C1 segment of cervical spinal cord (tissue), 14 donors: ENCODE measurements around the gene CD47.

Source experiments
- DNase-seq, 14 donors: peaks; one replicate each; lab custom pipeline; 2025; lab: John Stamatoyannopoulos, UW

Gene CD47

DNA sequence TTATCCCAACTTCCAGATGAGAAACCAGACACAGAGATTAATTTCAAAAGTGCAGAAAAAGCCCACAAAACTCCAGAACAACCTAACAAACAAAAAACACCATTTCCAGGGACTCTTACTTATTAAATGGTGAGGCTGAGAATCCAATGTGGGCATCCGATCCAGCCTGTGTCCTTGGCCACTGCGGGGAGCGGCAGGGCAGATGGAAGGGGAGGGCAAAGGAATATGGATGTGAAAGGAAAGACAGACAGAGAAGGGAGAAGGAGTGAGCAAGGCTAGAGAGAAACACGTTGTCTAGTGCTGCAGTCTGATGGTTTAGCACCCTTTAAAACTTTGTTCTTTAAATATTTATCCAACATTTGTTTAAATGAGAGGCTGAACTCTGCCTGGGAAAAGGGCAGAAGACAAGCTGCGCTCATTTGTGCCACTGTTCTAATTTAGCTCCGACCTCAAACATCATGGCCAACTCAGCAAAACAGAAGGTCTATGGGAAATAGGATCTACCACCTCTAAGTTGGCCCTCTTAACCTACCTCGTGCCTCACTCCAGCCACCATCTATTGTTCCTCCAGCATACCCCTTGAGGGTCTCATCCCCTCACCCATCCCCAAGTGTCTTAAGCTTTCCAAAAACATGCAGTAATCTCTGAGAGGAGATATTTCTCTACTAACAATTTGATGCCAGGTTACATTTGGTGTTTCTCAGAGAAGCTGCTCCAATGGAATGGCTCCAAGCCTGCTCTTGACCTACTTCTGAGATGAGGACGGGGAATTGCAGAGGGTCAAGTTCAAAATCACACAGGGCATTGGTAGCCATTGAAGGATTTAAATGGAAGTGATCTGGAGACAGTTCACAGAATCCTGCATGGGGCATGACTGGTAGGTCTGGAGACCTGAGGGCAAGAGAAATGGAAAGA, 77.4 kb downstream of the CD47 start:
- DNase-seq, result peak in 1 of 14 donors; percentile 61

DNA sequence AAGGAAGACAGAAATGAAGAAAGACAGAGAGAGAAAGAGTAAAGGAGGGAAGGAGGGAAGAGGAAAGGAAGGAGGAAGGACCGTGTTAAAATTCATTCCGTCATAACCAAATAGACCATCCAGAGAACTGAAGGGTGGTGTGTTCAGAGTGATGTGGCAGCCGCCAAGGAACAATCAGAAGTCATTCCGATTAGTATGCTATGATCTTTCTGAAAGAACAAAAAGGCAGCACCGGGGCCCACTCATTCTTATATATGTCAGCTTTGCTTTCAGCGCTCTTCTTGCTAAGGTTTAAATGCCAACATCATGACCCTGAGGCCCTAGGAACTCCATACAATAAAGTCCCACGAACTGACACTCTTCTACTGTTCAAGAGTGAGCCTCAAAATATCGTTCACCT, 78.5 kb downstream of the CD47 start:
- no peak for DNase-seq

GRCh38 chr3:108011616-108012015, 79.2 kb downstream of the CD47 start:
- DNase-seq, result no peak

DNA sequence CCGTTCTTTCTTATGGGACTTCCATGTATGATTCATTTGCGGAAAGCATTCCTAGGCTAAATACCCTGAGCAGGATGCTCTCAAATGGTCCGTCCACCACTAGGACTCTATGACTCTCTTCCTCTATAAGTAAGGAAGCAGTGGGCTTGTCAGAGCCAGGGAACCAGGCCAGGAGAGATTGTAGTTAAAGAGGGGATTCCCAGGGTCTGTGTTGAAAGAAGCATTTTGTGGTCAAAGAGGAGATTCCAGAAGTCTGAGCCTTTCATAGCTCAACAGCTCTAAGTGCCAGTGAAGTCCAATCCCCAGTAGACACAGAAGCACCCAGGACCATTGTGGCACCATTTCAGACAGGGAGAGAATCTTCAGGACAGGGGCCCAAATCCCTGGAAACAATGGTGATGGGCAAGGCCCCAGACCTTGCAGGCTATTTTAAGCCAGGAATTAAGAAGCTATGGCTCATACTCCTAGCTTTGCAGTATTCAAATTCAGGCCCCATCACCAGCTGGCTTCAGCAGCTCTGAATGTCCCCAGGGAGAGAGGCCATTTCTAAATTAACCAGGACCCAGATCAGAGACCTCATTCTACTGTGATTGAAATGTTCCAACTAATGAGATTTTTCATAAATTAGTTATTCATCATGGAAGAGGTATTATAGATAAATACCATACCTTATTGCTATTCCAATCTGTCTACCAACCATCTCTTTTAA, 81.7 kb downstream of the CD47 start:
- no peak for DNase-seq

DNA sequence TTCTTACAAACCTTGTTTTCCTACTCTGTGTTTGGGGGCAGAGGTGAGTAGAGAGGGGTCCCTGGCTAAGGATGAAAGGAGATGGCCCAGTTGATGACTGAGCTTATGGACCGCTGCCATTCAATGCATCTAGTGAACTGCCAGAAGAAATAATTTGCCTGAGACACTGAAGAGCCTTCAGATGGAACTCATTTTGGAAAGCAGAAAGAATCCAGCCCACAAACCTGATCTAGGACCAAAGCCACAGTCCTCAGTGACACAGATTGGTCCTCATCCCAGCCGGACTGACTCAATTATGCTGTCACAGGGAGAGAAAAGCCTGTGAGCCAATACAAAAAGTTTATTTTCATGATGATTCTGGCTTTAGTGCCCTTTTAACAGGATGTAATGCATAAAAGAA, 82.7 kb downstream of the CD47 start:
- DNase-seq, result no peak

GRCh38 chr3:108006881-108007331, 83.9 kb downstream of the CD47 start:
- peak in 1 of 14 donors; percentile 29 for DNase-seq

- DNase-seq, result peak in 1 of 14 donors; percentile 33
Observed at GRCh38 chr3:108006077-108006771, 84.6 kb downstream of the CD47 start.

DNA sequence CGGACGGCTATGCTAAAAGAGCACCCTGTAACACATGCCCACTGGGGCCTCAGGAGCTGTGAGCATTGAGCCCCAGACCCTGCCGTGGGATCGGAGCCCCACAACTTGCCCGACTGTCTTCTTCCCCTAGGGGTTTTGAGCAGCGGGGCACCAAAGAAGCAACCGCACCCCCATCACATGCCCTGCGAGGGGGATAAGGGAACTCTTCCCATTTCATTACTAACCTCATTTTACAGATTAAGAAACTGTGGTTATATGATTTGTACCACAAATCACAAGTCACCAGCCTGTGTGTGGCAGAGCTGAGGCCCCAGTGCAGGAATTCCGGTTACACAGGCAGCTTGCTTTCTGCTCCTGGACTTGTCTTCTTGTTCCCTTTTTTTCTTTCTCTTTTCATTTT, 86.2 kb downstream of the CD47 start:
- DNase-seq, result no peak

DNA sequence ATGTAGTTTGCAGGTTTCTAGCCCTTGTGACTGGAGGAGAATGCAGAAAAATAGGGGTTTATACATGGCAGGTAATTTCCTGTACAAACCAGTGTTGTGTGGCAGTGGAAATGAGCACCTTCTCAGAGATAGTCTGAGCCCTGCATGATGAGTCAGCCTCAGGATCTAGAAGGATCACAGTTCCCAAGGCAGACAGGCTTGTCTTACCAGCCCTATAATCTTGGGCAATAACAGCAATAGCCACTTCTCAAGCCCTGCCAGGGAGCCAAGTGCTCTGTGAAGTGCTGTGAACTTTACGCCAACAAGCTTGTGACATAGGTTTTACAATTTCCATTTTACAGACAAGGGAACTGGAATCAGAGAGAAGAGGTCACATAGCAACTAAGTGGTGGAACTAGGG, 89.4 kb downstream of the CD47 start:
- DNase-seq, result peak in 1 of 14 donors; percentile 20

GRCh38 chr3:107999215-107999775, 91.5 kb downstream of the CD47 start:
- DNase-seq, result no peak

GRCh38 chr3:107997671-107998070, 93.2 kb downstream of the CD47 start:
- no peak for DNase-seq

DNA sequence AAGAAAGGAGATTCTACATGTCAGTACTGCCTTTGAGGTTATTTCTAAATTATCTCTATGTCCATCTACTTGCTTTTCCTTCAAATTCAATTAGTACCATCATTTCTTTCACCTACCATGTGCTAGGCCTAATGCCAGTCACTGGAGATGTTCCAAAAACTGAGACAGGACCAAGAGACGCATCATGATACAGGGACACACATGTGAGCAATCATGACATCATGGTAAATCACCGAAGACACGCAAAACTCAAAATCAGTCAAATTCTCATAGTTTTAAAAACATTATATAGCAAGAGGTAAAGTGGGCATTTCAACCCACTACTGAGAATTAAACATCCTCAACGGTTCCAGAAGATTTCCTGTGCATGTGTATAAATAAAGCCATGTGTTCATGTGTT, 95.0 kb downstream of the CD47 start:
- DNase-seq, result no peak

- no peak for DNase-seq
Observed at GRCh38 chr3:107994956-107995715, 95.7 kb downstream of the CD47 start.

- DNase-seq, result no peak
Observed at GRCh38 chr3:107994181-107994580, 96.7 kb downstream of the CD47 start.

DNA sequence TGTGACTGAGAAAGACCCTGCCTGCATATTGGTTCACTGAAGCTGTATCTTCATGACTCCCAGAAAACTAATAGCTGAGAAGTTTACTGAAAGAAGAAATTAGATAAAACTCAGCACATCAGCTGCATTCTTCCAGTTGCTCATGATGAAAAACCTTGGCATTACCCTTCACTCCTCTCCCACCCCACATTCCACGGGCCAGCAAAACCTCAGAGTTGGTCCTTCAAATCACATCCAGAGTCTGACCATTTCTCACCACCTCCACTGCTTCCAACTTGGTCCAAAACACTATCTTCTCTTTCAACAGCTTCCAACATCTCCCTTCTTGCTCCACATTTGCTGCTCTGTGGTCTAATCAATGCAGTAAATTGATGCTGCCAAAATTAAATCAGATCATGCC, 97.1 kb downstream of the CD47 start:
- no peak for DNase-seq
